ENCODE data around the gene LIX1L. TPM values are rescaled to one million over a fixed set of nuclear protein-coding genes. Genes with fewer than 3 reads are reported as not detected.

LIX1L gene
- total RNA-seq, 1 experiment from 2014 or later, result 12.4 TPM

DNA sequence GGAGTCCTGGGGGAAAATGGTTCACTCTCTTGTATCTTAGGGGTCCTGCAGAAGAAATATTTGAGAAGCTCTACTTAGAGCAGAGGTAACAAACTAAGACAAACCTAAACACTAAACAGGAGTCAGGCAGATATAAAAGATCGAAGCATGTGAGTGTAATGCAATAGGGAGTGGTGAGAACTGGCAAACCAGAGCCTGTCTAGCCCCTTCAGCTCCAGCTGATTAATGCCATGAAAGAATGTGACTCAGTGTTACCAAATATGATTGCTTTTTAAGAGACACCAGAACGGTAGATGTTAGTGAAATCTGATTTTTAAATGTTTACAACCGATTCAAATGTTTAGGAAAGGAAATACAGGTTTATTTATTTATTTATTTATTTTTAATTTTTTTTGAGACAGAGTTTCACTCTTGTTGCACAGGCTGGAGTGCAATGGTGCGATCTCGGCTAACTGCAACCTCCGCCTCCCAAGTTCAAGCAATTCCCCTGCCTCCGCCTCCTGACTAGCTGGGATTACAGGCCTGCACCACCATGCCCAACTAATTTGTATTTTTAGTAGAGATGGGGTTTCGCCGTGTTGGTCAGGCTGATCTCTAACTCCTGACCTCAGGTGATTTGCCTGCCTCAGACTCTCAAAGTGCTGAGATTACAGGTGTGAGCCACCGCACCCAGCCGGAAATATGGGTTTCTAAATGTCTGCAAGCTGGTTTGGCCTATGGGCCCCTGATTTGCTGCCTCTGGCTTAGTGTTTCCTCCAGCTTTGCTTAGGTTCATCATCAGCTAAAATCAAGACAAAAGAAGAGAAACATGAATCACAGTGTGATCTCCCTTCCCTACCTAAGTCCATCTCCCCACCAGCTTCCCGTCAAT, 26.4 kb upstream of the LIX1L start:
- Histone ChIP-seq H2AFZ (ENCODE audit: low read depth, low read length, poor library complexity, severe bottlenecking) (no peak overlapping the region), H3K27me3 (ENCODE audit: insufficient read depth, low read length) (no peaks in the 10 kb centered on the region), H3K36me3 (ENCODE audit: control insufficient read depth in 1 of 2, insufficient read depth in 2 of 2, low read length in 2 of 2) (no peaks in the 10 kb centered on the region), H3K79me2 (ENCODE audit: insufficient read depth, low read length) (no peaks in the 10 kb centered on the region), H4K20me1 (ENCODE audit: insufficient read depth) (no peaks in the 10 kb centered on the region), H3K4me2 (ENCODE audit: low read length) (peak overlapping the region; percentile 65; the same call in 1 of the 2 replicates), H3K9me3 (ENCODE audit: control insufficient read depth in 1 of 2, insufficient read depth in 1 of 2, low read depth in 1 of 2, low read length in 2 of 2) (no peaks in the 10 kb centered on the region), H3K9ac (ENCODE audit: low read length) (no peak overlapping the region), H3K9me2 (ENCODE audit: insufficient read depth) (no peaks in the 10 kb centered on the region), H3K4me1 (ENCODE audit: control insufficient read depth in 1 of 2, insufficient read depth in 2 of 2, low read length in 2 of 2) (peaks cover 29 to 47% of the 10 kb centered on the region in 2 experiments), H3K27ac (ENCODE audit: low read depth, low read length) (no peak overlapping the region), H3K4me3 (replicated peaks in 1 of 2; ENCODE audit: low read depth in 1 of 2, low read length in 2 of 2) (no peak overlapping the region)
- ChIA-PET CTCF (interaction anchor here (0.7 kb wide), 1 partner anchor 23 kb away, joined by 4 read pairs; no protein-coding TSS in a partner anchor), POLR2A (interaction anchor here (1.1 kb wide), 1 partner anchor 52 kb away, joined by 3 read pairs; no protein-coding TSS in a partner anchor), RAD21 (ENCODE audit: low non-redundant PET in 1 of 2, low total read pairs in 2 of 2, uncharacterized antibody in 2 of 2, unreplicated experiment in 2 of 2) (no interaction called here)
- BruUV-seq (replicated peaks), result no TSS peak
- TF ChIP-seq ZNF274 (IDR thresholded peaks at IDR 0.05; ENCODE audit: low read depth, low read length) (no peak), RAD21 (IDR thresholded peaks at IDR 0.05; ENCODE audit: low read depth) (no peak), SIN3A (IDR thresholded peaks at IDR 0.05; ENCODE audit: low read depth) (no peak), EZH2phosphoT487 (IDR thresholded peaks at IDR 0.05; ENCODE audit: borderline replicate concordance) (no peak), ELF1 (IDR thresholded peaks at IDR 0.05; ENCODE audit: borderline replicate concordance, low read depth) (no peak), POLR2A (IDR thresholded peaks at IDR 0.05; ENCODE audit: borderline replicate concordance, extremely low read depth, insufficient read depth, insufficient read length) (no peak), EGR1 (IDR thresholded peaks at IDR 0.05; ENCODE audit: low read depth) (no peak), CBX3 (IDR thresholded peaks at IDR 0.05; ENCODE audit: low read depth) (no peak), JUND (IDR thresholded peaks at IDR 0.05) (no peak), TCF7L2 (IDR thresholded peaks at IDR 0.05; ENCODE audit: borderline replicate concordance, extremely low read depth, insufficient read depth, insufficient read length) (no peak), SP1 (IDR thresholded peaks at IDR 0.05; ENCODE audit: low read depth) (no peak), SRF (IDR thresholded peaks at IDR 0.05; ENCODE audit: low read depth) (no peak), POLR2AphosphoS5 (IDR thresholded peaks at IDR 0.05; ENCODE audit: low read depth, low read length) (no peak), YY1 (IDR thresholded peaks at IDR 0.05; ENCODE audit: extremely low read depth, insufficient replicate concordance, low read depth, low read length) (no peak), ZFX (IDR thresholded peaks at IDR 0.05) (no peak), EZH2 (IDR thresholded peaks at IDR 0.05) (no peak)
- TF ChIP-seq, protein P1, sequence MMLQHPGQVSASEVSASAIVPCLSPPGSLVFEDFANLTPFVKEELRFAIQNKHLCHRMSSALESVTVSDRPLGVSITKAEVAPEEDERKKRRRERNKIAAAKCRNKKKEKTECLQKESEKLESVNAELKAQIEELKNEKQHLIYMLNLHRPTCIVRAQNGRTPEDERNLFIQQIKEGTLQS (IDR thresholded peaks at IDR 0.05), result no peak
- TF ChIP-seq, protein P2, sequence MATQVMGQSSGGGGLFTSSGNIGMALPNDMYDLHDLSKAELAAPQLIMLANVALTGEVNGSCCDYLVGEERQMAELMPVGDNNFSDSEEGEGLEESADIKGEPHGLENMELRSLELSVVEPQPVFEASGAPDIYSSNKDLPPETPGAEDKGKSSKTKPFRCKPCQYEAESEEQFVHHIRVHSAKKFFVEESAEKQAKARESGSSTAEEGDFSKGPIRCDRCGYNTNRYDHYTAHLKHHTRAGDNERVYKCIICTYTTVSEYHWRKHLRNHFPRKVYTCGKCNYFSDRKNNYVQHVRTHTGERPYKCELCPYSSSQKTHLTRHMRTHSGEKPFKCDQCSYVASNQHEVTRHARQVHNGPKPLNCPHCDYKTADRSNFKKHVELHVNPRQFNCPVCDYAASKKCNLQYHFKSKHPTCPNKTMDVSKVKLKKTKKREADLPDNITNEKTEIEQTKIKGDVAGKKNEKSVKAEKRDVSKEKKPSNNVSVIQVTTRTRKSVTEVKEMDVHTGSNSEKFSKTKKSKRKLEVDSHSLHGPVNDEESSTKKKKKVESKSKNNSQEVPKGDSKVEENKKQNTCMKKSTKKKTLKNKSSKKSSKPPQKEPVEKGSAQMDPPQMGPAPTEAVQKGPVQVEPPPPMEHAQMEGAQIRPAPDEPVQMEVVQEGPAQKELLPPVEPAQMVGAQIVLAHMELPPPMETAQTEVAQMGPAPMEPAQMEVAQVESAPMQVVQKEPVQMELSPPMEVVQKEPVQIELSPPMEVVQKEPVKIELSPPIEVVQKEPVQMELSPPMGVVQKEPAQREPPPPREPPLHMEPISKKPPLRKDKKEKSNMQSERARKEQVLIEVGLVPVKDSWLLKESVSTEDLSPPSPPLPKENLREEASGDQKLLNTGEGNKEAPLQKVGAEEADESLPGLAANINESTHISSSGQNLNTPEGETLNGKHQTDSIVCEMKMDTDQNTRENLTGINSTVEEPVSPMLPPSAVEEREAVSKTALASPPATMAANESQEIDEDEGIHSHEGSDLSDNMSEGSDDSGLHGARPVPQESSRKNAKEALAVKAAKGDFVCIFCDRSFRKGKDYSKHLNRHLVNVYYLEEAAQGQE (IDR thresholded peaks at IDR 0.05; ENCODE audit: low read depth), result no peak
- TF ChIP-seq, protein P3, sequence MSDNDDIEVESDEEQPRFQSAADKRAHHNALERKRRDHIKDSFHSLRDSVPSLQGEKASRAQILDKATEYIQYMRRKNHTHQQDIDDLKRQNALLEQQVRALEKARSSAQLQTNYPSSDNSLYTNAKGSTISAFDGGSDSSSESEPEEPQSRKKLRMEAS (IDR thresholded peaks at IDR 0.05), result no peak
- ATAC-seq (no peak), DNase-seq (ENCODE audit: low read depth, low spot score) (no peak)
- intact Hi-C loops (cut with micrococcal nuclease), result no loop called here

All from HCT116 (cell line).